GM19324 (cell line): ENCODE data around the gene GRIK1.

Experiments used
- ATAC-seq: cut with Tn5 transposase; IDR thresholded peaks from one replicate; pipeline ENCODE4 v1.9.1; 2021; ENCODE audit warnings: mild to moderate bottlenecking, moderate library complexity; ENCODE audit not compliant: unreplicated experiment, low FRiP score

GRIK1 gene

GRCh38 chr21:29920938-29921337 lies 18.9 kb downstream of the GRIK1 start:
- ATAC-seq = no peak

DNA sequence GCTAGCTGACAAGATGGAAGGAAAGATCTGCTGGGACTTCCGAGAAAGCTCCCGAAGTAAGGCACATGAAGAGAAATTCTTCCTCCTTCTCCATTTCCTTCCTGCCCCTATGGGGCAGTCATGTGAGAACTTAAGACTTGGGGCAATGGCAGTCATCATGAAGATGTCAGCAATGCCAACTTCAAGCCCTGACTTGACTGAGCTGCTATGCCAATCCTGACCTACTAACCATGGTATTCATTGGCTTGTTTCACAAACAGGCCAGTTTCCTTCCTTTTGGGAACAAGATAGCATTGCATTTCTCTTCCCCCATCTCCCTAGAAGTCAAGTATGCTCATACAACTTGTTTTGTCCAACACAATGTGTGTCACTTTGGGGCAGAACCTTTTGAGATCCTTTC lies 25.5 kb downstream of the GRIK1 start:
- no peak for ATAC-seq

GRCh38 chr21:29909571-29909970 lies 30.2 kb downstream of the GRIK1 start:
- ATAC-seq = no peak

DNA sequence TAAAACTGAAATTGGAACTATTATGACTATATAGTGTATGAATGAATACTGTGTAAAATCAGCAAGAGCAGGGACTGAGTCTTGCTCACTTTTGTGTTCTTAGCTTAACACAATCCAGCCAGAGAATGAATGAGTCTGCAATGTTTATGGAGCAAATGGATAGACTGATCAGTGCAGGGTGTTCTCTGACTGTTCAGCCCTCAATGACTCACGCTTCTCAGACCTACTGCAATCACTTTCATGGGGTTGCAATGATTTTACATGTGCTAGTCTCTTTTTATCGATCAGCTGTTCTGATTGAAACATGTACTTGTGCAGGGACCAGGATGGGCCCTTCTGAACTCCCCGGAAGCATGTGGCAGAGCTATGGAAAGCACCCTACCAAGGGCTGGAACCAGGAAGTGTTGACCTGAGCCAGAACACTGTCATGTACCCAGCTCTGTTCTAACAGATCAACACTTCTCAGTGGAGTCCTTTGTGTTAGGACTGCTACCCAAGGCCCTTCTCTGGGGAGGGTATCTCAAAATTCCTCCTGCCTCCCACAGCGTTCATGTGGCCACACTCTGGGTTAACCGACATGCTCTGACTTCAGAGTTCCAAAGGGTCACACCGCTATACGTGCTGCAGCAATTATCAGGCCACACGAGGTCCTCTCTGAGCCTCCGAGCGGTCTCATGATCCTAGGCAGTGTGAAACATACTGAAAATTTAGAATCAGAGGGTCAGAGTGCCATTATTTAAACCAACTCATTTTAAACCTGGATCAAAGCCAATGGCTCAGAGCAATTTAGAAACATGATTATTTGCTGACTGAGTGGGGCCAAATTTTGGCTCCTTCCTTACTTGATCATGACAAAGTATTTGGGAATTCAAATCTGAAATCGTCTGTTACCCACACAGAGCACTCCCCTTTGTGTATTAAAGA lies 35.2 kb downstream of the GRIK1 start:
- ATAC-seq = no peak

DNA sequence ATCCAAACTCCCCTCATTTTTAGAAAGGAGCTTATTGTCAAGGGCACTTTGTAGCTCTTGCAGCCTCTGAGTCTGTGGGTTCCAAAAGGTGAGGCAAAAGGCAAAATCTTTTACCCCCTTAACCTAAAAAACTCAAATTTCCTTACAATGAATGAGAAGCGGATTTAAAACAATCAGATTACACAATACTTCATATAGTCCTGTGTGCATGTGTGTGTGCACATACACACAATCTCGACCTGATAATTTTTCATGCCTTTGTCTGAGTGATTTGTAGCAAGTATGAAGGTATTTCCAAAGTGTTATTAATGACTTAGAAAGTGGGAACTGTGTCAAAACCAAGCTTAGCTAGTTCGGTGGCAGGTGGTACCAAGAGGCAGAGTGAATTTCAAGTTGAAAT lies 42.9 kb downstream of the GRIK1 start:
- no peak for ATAC-seq

DNA sequence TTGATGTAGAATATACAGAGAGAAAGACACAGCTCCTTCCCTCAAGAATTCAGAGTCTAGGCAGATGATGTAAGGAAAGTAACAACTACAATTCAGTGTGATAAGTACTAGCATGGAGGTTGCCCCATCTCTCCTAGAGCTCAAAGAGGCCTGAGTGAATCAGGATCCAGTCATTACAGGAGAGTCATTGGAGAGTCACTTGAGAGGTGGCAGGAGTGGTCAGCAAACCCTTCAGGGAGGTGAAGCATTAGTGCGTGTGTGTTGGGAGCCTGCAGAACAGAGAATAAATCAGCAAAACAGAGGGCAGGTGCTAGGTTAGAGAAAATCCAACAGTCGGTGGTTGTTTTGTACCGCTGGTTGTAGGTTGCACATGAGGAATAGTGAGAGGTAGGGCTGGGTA lies 46.1 kb downstream of the GRIK1 start:
- ATAC-seq = no peak

DNA sequence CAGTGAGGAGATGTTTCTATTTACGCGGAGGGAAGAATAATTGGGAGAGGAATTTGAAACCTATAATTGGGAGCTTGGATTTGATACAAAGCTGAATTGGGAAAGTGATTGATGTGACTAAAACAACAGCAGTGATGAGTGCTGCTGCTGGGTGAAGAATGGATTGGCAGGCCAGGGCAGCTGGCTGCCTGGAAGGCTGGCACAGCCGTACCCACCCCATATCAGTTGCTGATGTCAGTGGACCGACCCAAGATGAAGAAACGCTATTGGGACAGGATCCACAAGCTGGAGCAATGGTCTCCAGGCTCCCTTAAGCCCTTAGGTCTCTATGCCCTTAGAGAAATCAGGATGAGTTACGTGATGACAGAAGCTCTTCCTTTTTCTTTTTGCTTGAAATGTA lies 47.4 kb downstream of the GRIK1 start:
- no peak for ATAC-seq

- no peak for ATAC-seq
These were observed 51.4 kb downstream of the GRIK1 start for GRCh38 chr21:29888437-29888836.

DNA sequence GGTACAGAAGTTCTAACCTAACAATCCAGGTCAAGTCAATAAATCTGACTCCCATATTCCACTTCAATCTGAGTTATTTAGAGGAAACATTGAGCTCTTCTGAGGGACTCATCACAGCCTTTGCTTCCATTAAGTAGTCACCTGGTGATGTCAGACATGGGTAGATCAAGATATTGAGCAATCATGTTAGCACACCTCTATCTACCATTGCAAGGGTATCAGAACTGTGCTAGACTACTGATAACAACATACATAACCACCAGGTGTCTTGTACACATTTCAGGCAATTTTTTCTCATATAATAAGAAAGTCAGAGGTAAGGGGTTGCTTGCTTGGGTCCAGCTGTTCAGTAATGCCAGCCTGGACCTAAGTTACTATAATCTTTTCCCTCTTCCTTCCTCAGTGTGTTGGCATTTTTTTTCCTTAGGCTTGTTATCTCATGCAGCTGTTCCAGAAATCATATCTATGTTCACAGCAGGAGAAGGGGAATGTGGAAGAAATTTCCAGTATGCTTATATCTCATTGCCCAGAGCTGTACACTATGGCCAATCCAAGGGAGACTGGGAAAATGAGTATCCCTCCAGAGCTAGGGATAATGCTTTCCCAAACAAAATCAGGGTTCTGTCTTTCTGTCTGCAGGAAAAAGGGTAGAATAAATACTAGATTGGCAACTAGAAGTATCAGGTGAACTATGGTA lies 52.3 kb downstream of the GRIK1 start:
- ATAC-seq = no peak

- no peak for ATAC-seq
These were observed 54.3 kb downstream of the GRIK1 start for GRCh38 chr21:29885491-29885890.

DNA sequence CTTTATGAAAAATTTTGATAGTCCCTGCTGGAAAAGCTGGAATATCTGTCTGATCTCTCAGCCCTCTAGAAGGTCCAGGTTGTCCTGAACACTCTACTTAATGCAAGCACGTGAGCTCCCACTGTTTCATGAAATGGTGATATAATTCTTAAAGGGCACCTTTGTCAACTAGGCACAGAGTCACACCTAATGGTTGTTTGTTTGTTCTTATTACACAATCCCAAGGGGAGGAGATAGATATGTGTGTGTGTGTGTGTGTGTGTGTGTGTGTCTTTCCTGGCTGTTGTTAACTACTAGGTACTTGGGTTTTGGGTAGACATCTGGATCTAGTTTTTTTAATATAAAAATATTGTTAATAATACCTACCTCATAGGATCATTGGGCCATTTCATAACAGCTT lies 63.9 kb downstream of the GRIK1 start:
- no peak for ATAC-seq

GRCh38 chr21:29875036-29875716 lies 64.6 kb downstream of the GRIK1 start:
- no peak for ATAC-seq

- ATAC-seq = no peak
These were observed 65.9 kb downstream of the GRIK1 start for GRCh38 chr21:29873908-29874307.

- ATAC-seq = no peak
These were observed 69.0 kb downstream of the GRIK1 start for GRCh38 chr21:29870814-29871213.

GRCh38 chr21:29867796-29868195 lies 72.0 kb downstream of the GRIK1 start:
- ATAC-seq = no peak

- no peak for ATAC-seq
These were observed 79.5 kb downstream of the GRIK1 start for GRCh38 chr21:29860346-29860745.

DNA sequence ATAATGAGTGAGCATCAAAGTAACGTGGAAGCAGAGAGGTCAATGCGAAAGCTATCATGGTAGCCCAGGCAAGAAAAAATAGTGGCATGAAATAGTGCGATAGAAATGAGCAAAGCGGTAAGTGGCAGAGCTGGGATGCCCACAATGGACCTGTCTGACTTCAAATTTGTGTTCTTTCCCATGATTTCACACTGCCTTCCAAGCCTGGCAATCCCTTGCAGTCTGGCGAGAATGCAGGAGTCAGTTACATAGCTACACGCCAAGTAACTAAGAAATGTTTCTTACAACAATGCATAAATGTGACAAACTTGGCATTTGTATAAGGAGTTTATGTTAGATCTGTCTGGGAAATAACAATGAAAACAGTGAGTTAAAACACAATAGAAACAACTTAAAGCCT lies 82.6 kb downstream of the GRIK1 start:
- no peak for ATAC-seq

DNA sequence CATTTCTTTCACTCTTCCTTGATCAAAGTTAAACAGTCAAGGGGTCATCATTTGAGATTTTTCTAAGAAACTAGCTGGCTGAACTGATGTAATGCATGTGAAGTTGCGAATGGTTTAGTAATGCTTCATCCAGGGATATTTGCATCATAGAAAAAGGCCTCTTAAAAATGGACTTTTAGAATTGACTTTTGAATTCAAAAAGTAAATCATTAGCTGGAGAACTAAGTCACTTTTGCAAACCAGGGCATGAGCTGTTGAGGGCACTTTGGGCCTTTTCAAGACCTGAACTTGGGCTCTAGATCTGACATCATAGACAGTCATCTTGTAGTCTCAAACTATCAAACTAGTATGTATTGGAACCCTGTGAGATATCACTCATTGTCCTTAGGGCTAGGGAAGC lies 85.0 kb downstream of the GRIK1 start:
- no peak for ATAC-seq

DNA sequence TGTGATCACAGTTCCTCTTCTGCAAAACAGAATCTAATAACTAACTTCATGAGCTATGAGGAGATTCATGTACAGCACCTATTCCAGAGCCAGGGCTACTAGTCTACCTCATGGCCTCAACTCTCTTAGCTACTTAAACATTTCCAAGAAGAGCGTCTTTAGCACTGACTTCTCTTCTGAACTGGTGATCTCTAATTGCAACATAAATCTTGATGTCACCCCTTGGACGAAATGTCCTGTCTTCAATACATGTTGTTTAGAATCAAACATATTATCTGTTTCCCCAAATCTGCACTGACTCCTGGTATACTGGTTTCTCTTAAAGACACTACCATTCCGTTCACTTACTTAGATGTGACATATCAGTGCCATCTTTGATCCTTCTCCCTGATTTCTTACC lies 88.2 kb downstream of the GRIK1 start:
- ATAC-seq = no peak

GRCh38 chr21:29849735-29850176 lies 90.0 kb downstream of the GRIK1 start:
- peak; percentile 90 for ATAC-seq

DNA sequence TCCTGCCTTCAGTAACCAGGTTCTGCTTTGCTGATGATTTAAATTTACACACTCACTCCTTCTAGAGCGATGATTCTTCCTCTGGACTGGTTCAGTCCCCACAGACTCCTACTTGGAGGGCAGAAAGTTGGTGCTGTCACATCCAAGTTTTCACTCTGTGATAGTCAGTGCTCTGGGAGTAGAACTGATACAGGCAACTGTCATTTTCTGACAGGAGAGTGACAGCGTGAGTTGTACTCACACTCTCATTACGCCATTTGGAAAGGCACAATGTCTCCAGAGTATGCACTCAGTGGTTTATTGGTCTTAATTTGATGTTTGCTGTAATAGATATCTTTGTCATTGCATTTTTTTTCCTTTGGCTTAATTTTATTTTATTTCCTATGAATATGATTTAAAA lies 96.0 kb downstream of the GRIK1 start:
- no peak for ATAC-seq
